ENCODE measurements around the gene UAP1L1. TPM values are rescaled to one million over a fixed set of nuclear protein-coding genes. Genes with fewer than 3 reads are reported as not detected.
A peak's percentile ranks its signal among the peaks of the same experiment; 100 is the strongest.

Gene UAP1L1
- total and polyA plus RNA-seq, 2 of the 4 experiments (the other 2 are of a cell fraction): 2.3 to 9.8 TPM

GRCh38 chr9:137055385-137056364, 21.6 kb upstream of the UAP1L1 start:
- no peak overlapping the region for H3K14ac ChIP-seq (replicated peaks; ENCODE audit: low read depth, low read length)
- in situ Hi-C loops (cut with MboI; ENCODE audit: low sequenced_read_pairs): no loop called here
- intact Hi-C loops (cut with micrococcal nuclease): no loop called here
- H4K8ac ChIP-seq (ENCODE audit: low read depth in 2 of 2, low read length in 2 of 2): no peak overlapping the region
- H3K9ac ChIP-seq (ENCODE audit: low read depth, low read length): no peak overlapping the region
- no peak overlapping the region for H2BK15ac ChIP-seq (ENCODE audit: low read depth, low read length)
- H3K9me1 ChIP-seq (ENCODE audit: insufficient read depth, low read length): no peaks in the 10 kb centered on the region
- ATAC-seq (ENCODE audit: low read depth): peak; percentile 82
- H3K4me2 ChIP-seq (ENCODE audit: low read depth, low read length): no peak overlapping the region; the same call in 1 of the 2 replicates
- H3K4me3 ChIP-seq (ENCODE audit: insufficient read depth, low read depth, low read length): no peak overlapping the region
- dilution Hi-C loops (cut with HindIII; ENCODE audit: low sequenced_read_pairs, unreplicated experiment): no loop called here
- H3K18ac ChIP-seq (ENCODE audit: low read depth, low read length): no peak overlapping the region
- H2BK20ac ChIP-seq (ENCODE audit: low read depth, low read length): no peak overlapping the region
- POLR2A ChIA-PET (ENCODE audit: unreplicated experiment): no interaction called here
- H3K27ac ChIP-seq (ENCODE audit: insufficient read depth, low read length): no peak overlapping the region
- no peaks in the 10 kb centered on the region for H3K9me3 ChIP-seq (ENCODE audit: control insufficient read depth, insufficient read depth, low read length)
- CTCF ChIA-PET: interaction anchor here (0.8 to 1.4 kb wide), 3 partner anchors 8 to 12 kb away, joined by 3 to 6 read pairs (median 4); partner anchors contain the start of gene NPDC1
- H4K91ac ChIP-seq (ENCODE audit: insufficient read depth, low read depth, low read length): no peak overlapping the region
- no peak overlapping the region for H2BK120ac ChIP-seq (ENCODE audit: low read depth, low read length)
- peak overlapping the region; percentile 43 for H2AFZ ChIP-seq (replicated peaks; ENCODE audit: low read length, poor library complexity)
- H3K36me3 ChIP-seq (ENCODE audit: control insufficient read depth, insufficient read depth, low read length): no peaks in the 10 kb centered on the region
- no peak overlapping the region for H3K4ac ChIP-seq (ENCODE audit: low read depth, low read length)
- peak overlapping the region; percentile 50 for H2AK9ac ChIP-seq (replicated peaks; ENCODE audit: low read depth, low read length, poor library complexity)
- no peaks in the 10 kb centered on the region for H4K20me1 ChIP-seq (ENCODE audit: insufficient read depth, low read length)
- H2AK5ac ChIP-seq (ENCODE audit: low read depth, low read length): no peak overlapping the region; the same call in 1 of the 2 replicates
- H4K5ac ChIP-seq (ENCODE audit: low read depth, low read length): no peak overlapping the region
- peaks cover 3% of the 10 kb centered on the region; the same call in 1 of the 2 replicates for H3K4me1 ChIP-seq (ENCODE audit: control insufficient read depth, insufficient read depth, low read length)
- DNase-seq: peak; percentile 41
- H3K56ac ChIP-seq (ENCODE audit: extremely low read depth, insufficient read depth, low read length): no peak overlapping the region
- WGBS, 2 experiments (ENCODE audit: extremely low coverage in 2 of 2, insufficient read length in 1 of 2): 34% methylated on average over 11 of the region's 28 CpGs; no CpG with 5 or more reads in 1 of the 2 experiments
- peaks cover 54% of the 10 kb centered on the region for H3K27me3 ChIP-seq (ENCODE audit: control insufficient read depth, insufficient read depth, low read length)
- no peak overlapping the region; the same call in 1 of the 2 replicates for H3K23ac ChIP-seq (ENCODE audit: low read depth, low read length)
- no peak overlapping the region for H2BK5ac ChIP-seq (ENCODE audit: low read depth, low read length, poor library complexity, severe bottlenecking)
- BruUV-seq (replicated peaks): no TSS peak
- H3K79me1 ChIP-seq (ENCODE audit: low read depth in 1 of 2, low read length in 2 of 2): no peaks in the 10 kb centered on the region
- TF ChIP-seq CTCF (conservative IDR thresholded peaks at IDR 0.05; ENCODE audit: low read depth, low read length) (no peak), POLR2A (IDR thresholded peaks at IDR 0.05; ENCODE audit: low read depth, low read length) (no peak), MXI1 (IDR thresholded peaks at IDR 0.05; ENCODE audit: borderline replicate concordance, low read depth, low read length) (no peak), CEBPB (IDR thresholded peaks at IDR 0.05; ENCODE audit: low read depth, low read length) (no peak), RAD21 (IDR thresholded peaks at IDR 0.05; ENCODE audit: low read length) (no peak), RFX5 (IDR thresholded peaks at IDR 0.05; ENCODE audit: low read depth, low read length) (no peak), CHD1 (IDR thresholded peaks at IDR 0.05; ENCODE audit: low read depth, low read length) (no peak), RCOR1 (IDR thresholded peaks at IDR 0.05; ENCODE audit: insufficient replicate concordance, low read length) (no peak), SMC3 (IDR thresholded peaks at IDR 0.05; ENCODE audit: low read depth, low read length) (no peak), FOS (IDR thresholded peaks at IDR 0.05; ENCODE audit: low read depth, low read length) (no peak), NFE2L2 (IDR thresholded peaks at IDR 0.05; ENCODE audit: low read depth, low read length) (no peak), USF2 (IDR thresholded peaks at IDR 0.05; ENCODE audit: low read depth, low read length) (no peak), MAZ (IDR thresholded peaks at IDR 0.05; ENCODE audit: borderline replicate concordance, low read depth, low read length) (no peak), BHLHE40 (IDR thresholded peaks at IDR 0.05; ENCODE audit: low read depth, low read length) (no peak), MAFK (IDR thresholded peaks at IDR 0.05; ENCODE audit: low read depth, low read length) (no peak)
